Effector memory CD4-positive, alpha-beta T cell (primary cell): ENCODE measurements around the gene MYL6B.

ENCODE experiments used
- DNase-seq, 3 donors: peaks; one replicate each; pipeline ENCODE4 v3.0.0-alpha.2; 2020
- H3K27ac ChIP-seq: 2 replicates; pipeline ENCODE4 v1.7.0; 2013; ENCODE audit warnings: mild to moderate bottlenecking, low read length, moderate library complexity; ENCODE audit not compliant: insufficient read depth, poor library complexity, severe bottlenecking
- H3K27me3 ChIP-seq: replicated peaks from 2 replicates; pipeline ENCODE4 v1.7.0; 2013; ENCODE audit warnings: mild to moderate bottlenecking, low read length; ENCODE audit not compliant: insufficient read depth, control insufficient read depth, poor library complexity, severe bottlenecking
- H3K36me3 ChIP-seq: 2 replicates; pipeline ENCODE4 v1.7.0; 2013; ENCODE audit warnings: mild to moderate bottlenecking, low read length, moderate library complexity; ENCODE audit not compliant: control insufficient read depth, insufficient read depth
- H3K4me1 ChIP-seq: 2 replicates; pipeline ENCODE4 v1.7.0; 2013; ENCODE audit warnings: low read length, mild to moderate bottlenecking; ENCODE audit not compliant: control insufficient read depth, insufficient read depth, poor library complexity, severe bottlenecking
- H3K4me3 ChIP-seq: 2 replicates; pipeline ENCODE4 v1.7.0; 2013; ENCODE audit warnings: low read length, low read depth, mild to moderate bottlenecking; ENCODE audit not compliant: insufficient read depth, poor library complexity, severe bottlenecking
- H3K9me3 ChIP-seq: 2 replicates; pipeline ENCODE4 v1.7.0; 2013; ENCODE audit warnings: mild to moderate bottlenecking, low read length, moderate library complexity; ENCODE audit not compliant: control insufficient read depth

The MYL6B gene

DNA sequence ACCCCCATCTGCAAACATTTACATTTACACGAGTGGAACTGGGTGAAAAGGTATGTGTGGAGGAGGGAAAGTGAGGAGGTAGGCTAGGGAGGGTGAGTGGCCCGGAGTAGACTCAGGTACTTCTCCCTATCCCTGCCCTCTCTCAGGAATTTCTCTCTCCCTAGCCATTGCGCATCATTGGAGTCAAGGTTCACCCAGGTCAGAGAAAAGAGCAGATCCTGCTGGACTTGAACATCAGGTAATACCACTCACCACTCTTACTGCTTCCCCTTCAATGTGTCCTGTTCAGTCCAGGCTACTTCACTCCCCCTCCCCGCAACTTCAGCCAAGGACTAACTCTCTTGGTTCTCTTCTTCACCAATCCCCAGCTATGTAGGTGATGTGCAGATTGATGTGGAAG, 21.5 kb upstream of the MYL6B start:
- DNase-seq = no peak
- no peaks in the 10 kb centered on the region for H3K27me3 ChIP-seq
- H3K4me3 ChIP-seq = no peak overlapping the region
- peaks cover 30% of the 10 kb centered on the region for H3K4me1 ChIP-seq
- H3K36me3 ChIP-seq = peaks cover 53% of the 10 kb centered on the region
- peak overlapping the region; percentile 76 for H3K27ac ChIP-seq
- no peaks in the 10 kb centered on the region for H3K9me3 ChIP-seq

DNA sequence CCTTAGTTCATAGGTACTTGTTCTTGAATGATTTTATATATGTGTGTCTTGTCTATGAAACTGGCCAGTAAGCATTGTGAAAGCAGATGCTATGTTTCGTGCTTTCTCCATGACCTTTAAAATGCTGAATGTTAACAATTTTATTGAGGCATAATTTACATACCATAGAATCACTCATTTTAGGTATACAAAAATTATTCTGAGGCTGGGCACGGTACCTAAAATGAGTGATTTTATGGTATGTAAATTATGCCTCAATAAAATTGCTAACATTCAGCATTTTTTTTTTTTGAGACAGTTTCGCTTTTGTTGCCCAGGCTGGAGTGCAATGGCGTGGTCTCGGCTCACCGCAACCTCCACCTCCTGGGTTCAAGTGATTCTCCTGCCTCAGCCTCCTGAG, 17.5 kb upstream of the MYL6B start:
- Histone ChIP-seq H3K36me3 (peaks cover 80% of the 10 kb centered on the region), H3K4me1 (peaks cover 33% of the 10 kb centered on the region), H3K27me3 (no peaks in the 10 kb centered on the region)

GRCh38 chr12:56137853-56138571, 14.4 kb upstream of the MYL6B start:
- H3K4me1 ChIP-seq = peaks cover 33% of the 10 kb centered on the region
- no peak overlapping the region for H3K4me3 ChIP-seq
- DNase-seq = no peak
- peaks cover 74% of the 10 kb centered on the region for H3K36me3 ChIP-seq
- peak overlapping the region; percentile 8 for H3K27ac ChIP-seq
- H3K27me3 ChIP-seq = no peaks in the 10 kb centered on the region
- no peaks in the 10 kb centered on the region for H3K9me3 ChIP-seq

More for the DNA sequence above, 17.5 kb upstream of the MYL6B start:
- no peak for DNase-seq
- Histone ChIP-seq H3K4me3 (no peak overlapping the region), H3K27ac (no peak overlapping the region), H3K9me3 (no peaks in the 10 kb centered on the region)

DNA sequence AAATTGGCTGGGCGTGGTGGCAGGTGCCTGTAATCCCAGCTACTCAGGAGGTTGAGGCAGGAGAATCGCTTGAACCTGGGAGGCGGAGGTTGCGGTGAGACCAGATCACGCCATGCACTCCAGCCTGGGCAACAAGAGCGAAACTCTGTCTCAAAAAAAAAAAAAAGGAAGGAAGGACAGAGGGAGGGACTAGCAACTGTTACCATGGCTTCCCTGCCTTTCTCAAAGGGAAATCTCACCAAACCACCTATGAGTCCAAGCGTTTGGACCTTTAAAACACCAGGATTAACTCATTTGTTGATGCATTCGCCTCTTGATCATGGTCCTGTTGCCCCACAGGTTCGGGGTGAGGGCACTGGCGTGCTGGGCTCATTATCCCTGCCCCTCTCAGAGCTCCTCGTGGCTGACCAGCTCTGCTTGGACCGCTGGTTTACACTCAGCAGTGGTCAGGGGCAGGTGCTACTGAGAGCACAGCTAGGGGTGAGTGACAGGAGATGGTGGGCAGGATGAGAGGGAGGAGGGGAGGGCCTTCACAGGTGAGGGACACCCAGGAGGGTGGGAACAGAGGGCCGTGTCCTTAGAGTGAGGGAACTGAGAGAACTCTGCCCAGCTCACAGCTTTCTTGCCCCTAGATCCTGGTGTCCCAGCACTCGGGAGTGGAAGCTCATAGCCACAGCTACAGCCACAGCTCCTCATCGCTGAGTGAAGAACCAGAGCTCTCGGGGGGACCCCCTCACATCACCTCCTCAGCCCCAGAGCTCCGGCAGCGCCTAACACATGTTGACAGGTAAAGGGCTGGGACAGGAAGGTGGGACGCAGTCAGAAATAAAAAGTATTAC, 10.2 kb upstream of the MYL6B start:
- H3K4me3 ChIP-seq = no peak overlapping the region
- H3K36me3 ChIP-seq = peaks cover 62% of the 10 kb centered on the region
- no peak for DNase-seq
- no peaks in the 10 kb centered on the region for H3K9me3 ChIP-seq
- peaks cover 28% of the 10 kb centered on the region for H3K4me1 ChIP-seq
- peak overlapping the region; percentile 19 for H3K27ac ChIP-seq
- no peaks in the 10 kb centered on the region for H3K27me3 ChIP-seq

DNA sequence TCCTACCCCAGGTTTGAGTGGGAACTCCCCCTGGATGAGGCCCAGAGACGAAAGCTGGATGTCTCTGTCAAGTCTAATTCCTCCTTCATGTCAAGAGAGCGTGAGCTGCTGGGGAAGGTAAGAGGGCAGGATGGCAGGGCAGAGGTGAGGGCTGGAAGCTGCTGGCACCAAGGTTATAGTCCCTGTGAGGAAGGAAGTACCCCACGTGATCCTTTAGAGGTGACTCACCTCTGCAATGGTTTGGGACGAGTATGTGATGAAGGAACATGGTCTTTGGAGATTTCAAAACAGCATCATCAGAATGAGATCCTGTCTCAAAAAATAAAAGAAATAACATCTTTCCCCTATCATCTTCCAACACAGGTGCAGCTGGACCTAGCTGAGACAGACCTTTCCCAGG, 9.2 kb upstream of the MYL6B start:
- no peak overlapping the region for H3K4me3 ChIP-seq
- H3K9me3 ChIP-seq = no peaks in the 10 kb centered on the region
- H3K27me3 ChIP-seq = no peaks in the 10 kb centered on the region
- peaks cover 53% of the 10 kb centered on the region for H3K36me3 ChIP-seq
- no peak for DNase-seq
- H3K4me1 ChIP-seq = peaks cover 18% of the 10 kb centered on the region
- no peak overlapping the region for H3K27ac ChIP-seq

- no peaks in the 10 kb centered on the region for H3K9me3 ChIP-seq
- H3K36me3 ChIP-seq = peaks cover 49% of the 10 kb centered on the region
- H3K27ac ChIP-seq = no peak overlapping the region
- no peaks in the 10 kb centered on the region for H3K27me3 ChIP-seq
- H3K4me1 ChIP-seq = peaks cover 13% of the 10 kb centered on the region
- no peak for DNase-seq
- no peak overlapping the region for H3K4me3 ChIP-seq
Measured at GRCh38 chr12:56143870-56144269, 8.5 kb upstream of the MYL6B start.

DNA sequence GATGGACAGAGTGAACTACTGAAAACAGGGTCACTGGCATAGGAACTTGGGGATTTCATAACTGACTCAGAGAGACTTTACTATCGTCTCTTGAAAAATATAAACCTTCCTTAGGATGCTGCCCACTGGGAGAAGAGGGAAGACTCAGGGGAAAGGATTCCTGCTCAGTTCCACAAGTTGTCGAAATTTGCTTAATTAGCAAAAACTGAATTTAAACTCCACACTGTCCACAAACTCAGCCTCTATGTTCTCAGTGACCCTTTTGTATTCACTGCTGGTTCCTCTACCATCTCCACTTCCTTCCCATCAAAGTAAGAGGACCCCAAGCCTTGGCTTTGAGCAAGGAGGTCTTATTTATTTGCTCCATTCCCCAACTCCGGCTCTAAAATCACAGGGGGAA, 7.2 kb upstream of the MYL6B start:
- no peak for DNase-seq
- Histone ChIP-seq H3K36me3 (peaks cover 43% of the 10 kb centered on the region), H3K27me3 (no peaks in the 10 kb centered on the region), H3K9me3 (no peaks in the 10 kb centered on the region), H3K27ac (no peak overlapping the region), H3K4me1 (peaks cover 13% of the 10 kb centered on the region), H3K4me3 (no peak overlapping the region)

DNA sequence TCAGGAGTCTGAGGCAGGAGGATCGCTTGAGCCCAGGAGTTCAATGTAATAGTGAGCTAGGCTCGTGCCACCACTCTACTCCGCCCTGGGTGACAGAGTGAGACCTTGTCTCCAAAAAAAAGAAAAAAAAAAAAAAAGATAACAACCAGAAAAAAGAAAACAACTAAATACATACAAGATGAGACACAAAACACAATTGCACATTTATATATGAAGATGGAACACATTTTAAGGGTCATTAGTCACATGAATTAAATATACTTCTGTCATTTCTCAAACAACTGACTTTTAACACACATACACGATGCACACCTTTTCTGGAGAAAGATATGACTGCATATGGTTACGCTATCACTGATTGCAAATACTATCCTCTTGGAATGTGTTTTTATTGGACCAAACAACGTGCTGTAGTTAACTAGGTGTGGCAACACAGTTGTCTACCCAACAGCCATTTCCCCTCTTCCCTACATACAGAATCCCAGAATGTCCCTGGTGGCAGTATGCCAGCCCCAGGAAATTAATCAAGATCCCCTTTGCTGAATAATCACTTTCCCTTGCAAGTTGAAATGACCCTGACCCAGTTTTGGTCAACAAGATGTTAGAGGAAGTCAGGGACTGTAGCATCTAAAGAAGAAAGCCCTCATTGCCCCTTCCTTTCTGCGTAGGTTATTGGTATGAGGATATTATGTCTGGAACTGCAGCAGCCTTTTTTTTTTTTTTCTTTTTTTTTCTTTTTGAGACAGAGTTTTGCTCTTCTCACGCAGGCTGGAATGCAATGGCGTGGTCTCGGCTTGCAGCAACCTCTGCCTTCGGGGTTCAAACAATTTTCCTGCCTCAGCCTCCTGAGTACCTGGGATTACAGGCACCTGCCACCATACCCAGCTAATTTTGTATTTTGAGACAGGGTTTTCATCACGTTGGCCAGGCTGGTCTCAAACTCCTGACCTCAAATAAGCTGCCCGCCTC, 5.6 kb upstream of the MYL6B start:
- peaks cover 22% of the 10 kb centered on the region for H3K4me1 ChIP-seq
- H3K4me3 ChIP-seq = no peak overlapping the region
- H3K27me3 ChIP-seq = no peaks in the 10 kb centered on the region
- no peak for DNase-seq
- H3K27ac ChIP-seq = no peak overlapping the region
- peaks cover 35% of the 10 kb centered on the region for H3K36me3 ChIP-seq
- H3K9me3 ChIP-seq = no peaks in the 10 kb centered on the region

- H3K27ac ChIP-seq = no peak overlapping the region
- H3K9me3 ChIP-seq = no peaks in the 10 kb centered on the region
- no peaks in the 10 kb centered on the region for H3K27me3 ChIP-seq
- no peak overlapping the region for H3K4me3 ChIP-seq
- no peaks in the 10 kb centered on the region for H3K36me3 ChIP-seq
- DNase-seq = no peak
- peaks cover 21% of the 10 kb centered on the region for H3K4me1 ChIP-seq
Measured at GRCh38 chr12:56150563-56150962, 1.8 kb upstream of the MYL6B start.
